Measurements from ENCODE around the gene PCMTD2.
"Not testable (repeated sequence)": the region's sequence is repeated elsewhere in the genome, so short reads cannot be mapped to it uniquely, and the experiment has no call there.

PCMTD2 gene

DNA sequence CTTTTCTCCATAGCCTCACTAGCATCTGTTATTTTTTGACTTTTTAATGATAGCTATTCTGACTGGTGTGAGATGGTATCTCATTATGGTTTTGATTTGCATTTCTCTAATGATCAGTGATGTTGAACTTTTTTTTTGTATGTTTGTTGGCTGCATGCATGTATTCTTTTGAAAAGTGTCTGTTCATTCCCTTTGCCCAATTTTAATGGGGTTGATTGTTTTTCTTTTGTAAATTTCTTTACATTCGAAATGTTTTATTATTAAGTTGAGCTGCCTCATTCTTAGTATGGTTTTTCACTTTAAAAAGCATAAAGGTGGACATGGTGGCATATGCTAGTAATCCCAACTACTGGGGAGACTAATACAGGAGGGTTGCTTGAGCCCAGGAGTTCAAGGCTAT, 58.2 kb downstream of the PCMTD2 start:
- DNase-seq = not testable (repeated sequence)

- not testable (repeated sequence) for DNase-seq
These were observed 59.8 kb downstream of the PCMTD2 start for GRCh38 chr20:64315381-64315780.

- not testable (repeated sequence) for DNase-seq
These were observed 60.3 kb downstream of the PCMTD2 start for GRCh38 chr20:64315884-64316283.

DNA sequence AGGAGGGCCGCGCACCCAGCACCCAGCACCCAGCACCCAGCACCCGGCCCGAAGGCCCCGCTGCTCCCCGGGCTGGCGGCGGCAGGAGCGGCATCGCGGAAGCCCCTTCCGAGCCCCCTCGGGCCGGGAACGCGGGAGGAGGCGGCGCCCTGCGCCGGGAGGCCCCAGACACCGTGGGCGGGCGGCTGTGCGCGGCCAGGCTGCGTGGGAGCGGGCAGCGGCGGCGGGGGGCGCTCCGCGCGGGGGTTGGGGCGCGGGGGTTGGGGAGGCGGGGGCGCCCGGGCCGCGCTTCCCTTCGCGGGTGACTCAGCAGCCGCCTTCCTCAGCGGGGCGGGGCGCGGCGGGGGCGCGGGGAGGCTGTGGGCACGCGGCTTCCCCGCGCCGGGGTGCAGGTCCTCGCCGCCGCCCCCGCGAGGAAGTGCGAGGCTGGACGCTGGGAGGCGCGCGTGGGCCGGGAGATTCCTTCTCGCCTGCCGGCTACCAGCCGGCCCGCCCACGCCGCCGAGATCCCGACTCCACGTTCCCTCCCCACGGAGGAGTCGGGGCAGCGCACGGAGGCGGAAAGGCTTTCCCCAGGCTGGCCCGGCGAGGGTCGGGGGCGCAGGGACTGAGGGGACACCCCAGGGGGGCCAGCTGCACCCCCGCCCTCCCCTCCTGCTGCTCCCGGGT, 61.0 kb downstream of the PCMTD2 start:
- DNase-seq = peak; percentile 33

DNA sequence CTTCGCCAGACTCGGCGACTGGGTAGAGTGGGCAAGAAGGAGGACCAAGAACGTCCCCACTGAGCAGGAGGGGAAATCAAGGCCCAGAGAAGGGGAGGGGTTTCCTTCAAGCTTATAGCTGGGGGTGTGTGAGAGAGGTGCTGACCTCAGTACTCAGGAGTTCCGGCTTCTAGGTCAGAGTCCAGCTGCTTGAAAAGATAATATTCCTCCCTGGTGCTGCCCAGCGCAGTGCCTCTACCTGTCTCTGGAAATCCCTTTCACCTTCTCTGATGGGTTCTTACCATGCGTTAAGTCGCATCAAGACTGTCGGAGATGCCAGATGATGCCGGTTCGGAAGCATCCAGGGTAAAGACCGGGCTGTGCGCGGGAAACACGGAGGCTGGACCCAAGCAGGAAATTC, 61.8 kb downstream of the PCMTD2 start:
- DNase-seq = not testable (repeated sequence)

- not testable (repeated sequence) for DNase-seq
These were observed 62.5 kb downstream of the PCMTD2 start for GRCh38 chr20:64318056-64318455.

DNA sequence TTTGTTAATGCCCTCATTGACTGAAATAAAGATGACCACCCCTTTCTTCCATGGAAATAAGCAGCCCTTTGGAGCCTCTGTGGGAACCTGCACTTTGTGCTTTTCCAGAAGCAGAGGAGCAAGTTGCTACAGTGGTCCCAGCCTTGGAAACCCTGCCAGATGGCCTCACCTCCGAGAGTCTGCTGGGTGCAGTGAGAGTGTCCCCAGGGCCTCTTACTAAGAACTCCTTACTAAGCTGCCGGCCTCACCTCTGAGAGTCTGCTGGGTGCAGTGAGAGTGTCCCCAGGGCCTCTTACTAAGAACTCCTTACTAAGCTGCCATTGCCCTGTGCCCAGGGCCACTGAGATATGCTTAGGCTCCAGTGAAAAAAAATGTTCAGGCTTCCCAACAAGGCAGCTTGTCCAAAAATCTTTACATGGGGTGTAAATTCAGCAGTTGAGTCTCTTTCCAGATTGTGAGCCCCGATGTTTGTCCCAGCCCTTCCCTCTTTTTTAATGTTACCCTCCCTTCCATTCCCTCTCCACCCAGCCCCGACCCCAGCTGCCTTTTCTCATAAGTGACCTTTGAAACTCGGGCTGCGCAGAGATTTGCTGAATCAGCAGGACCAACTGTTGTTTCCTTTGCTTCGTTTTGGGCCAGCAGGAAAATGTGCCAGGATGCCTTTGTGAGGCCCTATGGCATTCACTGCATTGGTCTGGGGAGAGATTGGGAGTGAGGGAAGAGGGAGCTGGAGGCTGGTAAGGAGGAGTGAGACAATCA, 66.7 kb downstream of the PCMTD2 start:
- not testable (repeated sequence) for DNase-seq
